Activated T-helper 1 cell treated with anti-CD3 and anti-CD28 coated beads, Interleukin-12 subunit alpha, Interleukin-12 subunit beta, Interleukin-2, Interleukin-4 antibody, amounts not matched to agents 30 ng/mL and 10 ng/mL and 1 ng/mL, durations not matched to agents 14 hours and 24 hours and 36 hours (primary cell): Measurements from ENCODE around the gene MACC1. TPM values are rescaled to one million over a fixed set of nuclear protein-coding genes. Genes with fewer than 3 reads are reported as not detected.
"Not testable (repeated sequence)": the region's sequence is repeated elsewhere in the genome, so short reads cannot be mapped to it uniquely, and the experiment has no call there.

Source experiments
- DNase-seq: peaks from one replicate; pipeline ENCODE4 v3.0.0; 2021; ENCODE audit warnings: low spot score
- H3K27ac Mint-ChIP-seq: one replicate; pipeline ENCODE4 v1.8.0; 2021; ENCODE audit warnings: mild to moderate bottlenecking, mixed read lengths
- H3K27me3 Mint-ChIP-seq: one replicate; pipeline ENCODE4 v1.8.0; 2022; ENCODE audit warnings: mild to moderate bottlenecking, moderate library complexity, mixed read lengths; ENCODE audit not compliant: insufficient read depth
- H3K36me3 Mint-ChIP-seq: one replicate; pipeline ENCODE4 v1.8.0; 2021; ENCODE audit warnings: low read depth, mixed read lengths
- H3K4me1 Mint-ChIP-seq: one replicate; pipeline ENCODE4 v1.8.0; 2021; ENCODE audit warnings: low read depth, mixed read lengths
- H3K4me3 Mint-ChIP-seq: one replicate; pipeline ENCODE4 v1.8.0; 2021; ENCODE audit warnings: mild to moderate bottlenecking, moderate library complexity, mixed read lengths
- H3K9me3 Mint-ChIP-seq: one replicate; pipeline ENCODE4 v1.8.0; 2021; ENCODE audit warnings: mixed read lengths
- intact Hi-C: fragments of 100-400 bp; cut with micrococcal nuclease; formaldehyde crosslinking; loops from one replicate; pipeline ENCODE4 v1.15.1; 2024
- total RNA-seq: library from RNA; stranded (reverse); gene quantifications from 2 replicates; pipeline ENCODE4 v1.2.3, GENCODE V29; 2022

Gene MACC1
- total RNA-seq, 1 donor from 2014 or later, result not detected

DNA sequence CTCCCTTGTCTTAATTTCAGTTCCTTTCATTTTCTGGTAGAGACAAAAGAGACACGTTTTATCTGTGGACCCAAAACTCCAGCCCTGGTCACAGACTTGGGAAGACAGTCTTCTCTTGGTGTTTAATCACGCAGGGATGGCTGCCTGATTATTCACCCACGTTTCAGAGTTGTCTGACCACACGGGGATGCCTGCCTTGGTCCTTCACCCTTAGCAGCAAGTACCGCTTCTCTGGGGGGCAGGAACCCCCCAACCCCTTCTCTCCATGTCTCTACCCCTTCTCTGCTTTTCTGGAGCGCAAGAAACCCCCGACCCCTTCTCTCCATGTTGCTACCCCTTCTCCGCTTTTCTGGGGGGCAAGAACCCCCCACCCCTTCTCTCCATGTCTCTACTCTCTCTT is 95.8 kb downstream of the MACC1 start:
- no peaks in the 10 kb centered on the region for H3K4me1 Mint-ChIP-seq
- no peaks in the 10 kb centered on the region for H3K27me3 Mint-ChIP-seq
- H3K27ac Mint-ChIP-seq, result no peak overlapping the region
- no peak overlapping the region for H3K4me3 Mint-ChIP-seq
- no peak for DNase-seq
- intact Hi-C loops, result no loop called here
- no peaks in the 10 kb centered on the region for H3K36me3 Mint-ChIP-seq
- peaks cover 4% of the 10 kb centered on the region for H3K9me3 Mint-ChIP-seq

DNA sequence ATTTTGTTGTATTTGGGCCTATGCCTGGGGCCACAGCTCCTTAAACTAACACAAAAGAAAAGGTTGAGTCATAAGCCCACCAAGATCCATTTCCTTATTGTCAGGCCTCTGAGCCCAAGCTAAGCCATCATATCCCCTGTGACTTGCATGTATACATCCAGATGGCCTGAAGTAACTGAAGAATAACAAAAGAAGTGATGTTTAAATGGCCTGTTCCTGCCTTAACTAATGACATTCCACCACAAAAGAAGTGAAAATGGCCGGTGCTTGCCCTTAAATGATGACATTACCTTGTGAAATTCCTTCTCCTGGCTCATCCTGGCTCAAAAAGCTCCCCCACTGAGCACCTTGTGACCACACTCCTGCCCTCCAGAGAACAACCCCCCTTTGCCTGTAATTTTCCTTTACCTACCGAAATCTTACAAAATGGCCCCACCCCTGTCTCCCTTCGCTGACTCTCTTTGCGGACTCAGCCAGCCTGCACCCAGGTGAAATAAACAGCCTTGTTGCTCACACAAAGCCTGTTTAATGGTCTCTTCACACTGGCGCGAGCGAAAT is 96.5 kb downstream of the MACC1 start:
- H3K36me3 Mint-ChIP-seq, H3K27me3 Mint-ChIP-seq, H3K4me1 Mint-ChIP-seq, H3K9me3 Mint-ChIP-seq, H3K4me3 Mint-ChIP-seq, H3K27ac Mint-ChIP-seq, DNase-seq, intact Hi-C loops: not testable (repeated sequence)

DNA sequence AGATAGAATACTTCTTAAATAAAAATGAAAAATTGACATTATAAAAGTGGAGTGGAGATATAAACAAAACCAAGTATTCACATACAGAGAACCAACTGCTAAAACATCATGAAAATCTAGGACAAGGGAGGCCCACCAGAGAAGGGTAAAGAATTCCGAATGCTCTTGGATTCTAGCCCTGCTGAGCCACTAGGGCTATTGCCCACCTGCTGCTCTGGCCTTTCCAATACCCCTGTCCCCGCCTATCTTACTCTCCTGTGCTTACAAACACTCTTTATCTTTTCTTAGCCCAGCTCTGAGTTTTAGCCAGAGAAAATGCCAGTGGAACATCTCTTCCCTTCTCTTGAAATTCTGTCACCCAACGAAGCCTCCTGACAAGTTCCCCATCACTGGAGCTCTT is 100.3 kb downstream of the MACC1 start:
- peaks cover 3% of the 10 kb centered on the region for H3K9me3 Mint-ChIP-seq
- no peaks in the 10 kb centered on the region for H3K27me3 Mint-ChIP-seq
- peaks cover 19% of the 10 kb centered on the region for H3K4me1 Mint-ChIP-seq
- H3K27ac Mint-ChIP-seq, result no peak overlapping the region
- H3K4me3 Mint-ChIP-seq, result no peak overlapping the region
- intact Hi-C loops, result no loop called here
- no peaks in the 10 kb centered on the region for H3K36me3 Mint-ChIP-seq
- no peak for DNase-seq

DNA sequence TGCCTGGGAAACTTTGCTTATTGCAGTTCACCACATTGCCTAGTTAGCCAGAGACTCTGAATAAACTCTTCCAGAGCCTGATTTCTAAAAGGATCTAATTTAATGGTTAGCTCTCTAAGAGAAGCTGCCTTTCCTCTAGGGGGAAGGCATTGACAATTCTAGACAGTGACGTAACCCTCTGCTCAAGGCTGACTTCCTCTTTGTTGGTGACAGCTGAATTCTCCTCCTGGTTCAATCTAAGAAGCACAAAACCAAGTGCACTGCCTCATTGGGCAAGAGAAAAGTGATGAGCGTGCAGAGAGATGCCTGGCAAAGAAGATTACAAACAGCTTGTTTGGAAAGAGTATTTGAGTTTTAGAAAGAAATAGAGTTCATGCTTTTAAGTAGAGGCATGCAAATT is 102.7 kb downstream of the MACC1 start:
- H3K4me1 Mint-ChIP-seq, result peaks cover 24% of the 10 kb centered on the region
- no peaks in the 10 kb centered on the region for H3K27me3 Mint-ChIP-seq
- no peaks in the 10 kb centered on the region for H3K36me3 Mint-ChIP-seq
- DNase-seq, result no peak
- no peak overlapping the region for H3K4me3 Mint-ChIP-seq
- H3K9me3 Mint-ChIP-seq, result peaks cover 3% of the 10 kb centered on the region
- H3K27ac Mint-ChIP-seq, result no peak overlapping the region
- intact Hi-C loops, result no loop called here

DNA sequence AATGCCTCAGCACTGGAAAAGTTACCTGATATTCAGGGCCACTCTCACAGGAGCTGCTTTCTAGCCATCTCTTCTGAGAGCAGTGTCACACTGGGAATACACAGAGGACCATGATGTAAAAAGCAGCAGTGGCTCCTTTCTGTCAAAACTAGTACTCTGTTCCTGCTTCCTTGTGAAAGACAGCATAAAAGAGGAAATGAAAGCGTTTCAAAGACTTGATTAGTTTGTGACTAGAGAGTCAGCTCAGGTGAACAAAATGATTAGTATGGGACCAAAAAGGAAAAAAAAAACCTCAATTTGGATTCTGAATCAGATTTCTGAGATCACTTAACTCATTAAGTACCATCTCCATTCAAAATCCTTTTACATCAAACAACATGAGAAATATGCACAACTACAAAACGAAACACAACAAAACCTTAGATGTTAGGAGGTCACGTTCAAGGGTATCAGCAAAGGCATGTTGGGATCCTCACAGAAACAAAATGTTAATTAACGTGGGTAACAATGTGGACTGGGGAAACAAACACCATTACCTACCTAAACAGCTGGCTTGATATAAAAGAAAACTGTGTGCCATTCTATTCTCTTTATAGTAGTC is 103.7 kb downstream of the MACC1 start:
- no peak for DNase-seq
- Mint-ChIP-seq H3K4me3 (no peak overlapping the region), H3K4me1 (peaks cover 24% of the 10 kb centered on the region), H3K27me3 (no peaks in the 10 kb centered on the region), H3K9me3 (peaks cover 3% of the 10 kb centered on the region), H3K36me3 (no peaks in the 10 kb centered on the region), H3K27ac (no peak overlapping the region)
- intact Hi-C loops, result no loop called here

DNA sequence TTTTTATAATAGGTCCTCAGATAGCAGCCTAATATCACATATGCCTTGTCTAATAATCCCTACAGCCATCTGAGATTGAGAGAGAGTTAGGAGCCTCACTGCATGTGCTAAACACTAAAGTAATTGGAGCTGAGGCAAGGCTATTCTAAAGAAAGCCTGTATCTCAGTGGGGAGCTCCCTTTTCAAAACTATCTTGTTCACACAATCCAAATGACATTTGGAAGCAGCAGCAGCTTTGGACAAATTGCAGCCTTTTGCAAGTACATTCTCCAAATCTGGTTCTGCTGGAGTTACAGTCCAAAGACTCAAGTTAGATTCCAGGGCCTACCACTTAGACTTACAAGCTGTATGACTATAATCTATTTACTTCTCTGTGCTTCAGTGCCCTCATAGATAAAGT is 104.5 kb downstream of the MACC1 start:
- Mint-ChIP-seq H3K36me3 (no peaks in the 10 kb centered on the region), H3K9me3 (peaks cover 3% of the 10 kb centered on the region), H3K4me1 (peaks cover 24% of the 10 kb centered on the region), H3K27ac (no peak overlapping the region), H3K27me3 (no peaks in the 10 kb centered on the region), H3K4me3 (no peak overlapping the region)
- intact Hi-C loops, result no loop called here
- DNase-seq, result no peak

DNA sequence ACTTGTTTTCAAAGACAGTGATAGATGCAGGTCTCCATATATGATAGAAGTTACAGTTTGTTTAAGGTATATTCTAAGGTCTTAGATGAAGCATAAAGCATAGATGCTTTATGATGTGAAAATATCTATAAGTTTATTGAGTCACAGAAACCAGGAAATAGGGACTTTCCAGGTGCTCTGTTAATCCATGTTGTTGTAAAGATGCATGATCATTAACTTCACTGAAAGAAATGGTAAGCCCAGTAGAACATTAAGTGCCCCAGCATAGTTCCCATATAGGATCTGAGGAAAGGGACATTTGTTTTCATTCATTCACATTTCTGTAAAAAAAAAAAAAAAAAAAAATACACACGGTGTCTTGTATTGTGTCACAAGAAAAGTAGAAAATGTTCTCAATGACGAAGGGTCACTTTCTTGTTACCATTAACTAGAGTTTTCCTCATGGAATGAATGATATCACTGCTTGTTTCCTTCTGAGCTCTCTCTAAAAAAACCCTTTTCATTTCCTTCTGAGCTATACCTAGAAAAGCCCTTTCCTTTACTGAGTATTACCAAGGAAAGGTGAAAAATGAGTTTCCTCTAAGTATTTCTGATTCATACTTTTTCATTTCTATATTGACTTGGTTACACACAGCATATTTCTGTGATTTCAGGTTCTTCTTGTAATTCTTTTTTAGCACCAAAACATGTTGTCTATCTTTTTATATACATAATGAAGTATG is 105.2 kb downstream of the MACC1 start:
- Mint-ChIP-seq H3K4me1 (peaks cover 24% of the 10 kb centered on the region), H3K27me3 (no peaks in the 10 kb centered on the region), H3K27ac (no peak overlapping the region), H3K36me3 (no peaks in the 10 kb centered on the region), H3K4me3 (no peak overlapping the region), H3K9me3 (peaks cover 3% of the 10 kb centered on the region)
- DNase-seq, result no peak
- intact Hi-C loops, result no loop called here

DNA sequence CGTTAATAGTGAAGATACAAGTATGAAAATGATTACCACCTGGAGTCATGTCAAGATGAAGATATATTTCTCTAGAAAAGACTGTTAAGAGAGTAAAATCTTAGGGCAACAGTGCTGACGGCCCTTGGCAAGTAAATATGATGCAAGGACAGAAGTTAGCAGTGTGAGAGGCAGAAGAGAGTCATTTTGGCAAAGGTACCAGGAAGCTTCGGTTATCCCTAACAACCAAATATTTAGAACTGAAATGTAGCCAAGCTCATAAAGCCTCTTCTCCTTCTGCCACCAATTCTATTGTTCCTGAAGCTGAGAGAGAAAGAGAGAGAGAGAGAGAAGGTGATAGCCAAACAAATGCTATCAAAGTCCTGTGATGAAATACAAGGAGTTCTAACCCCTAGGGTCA is 109.6 kb downstream of the MACC1 start:
- no peak overlapping the region for H3K4me3 Mint-ChIP-seq
- no peaks in the 10 kb centered on the region for H3K27me3 Mint-ChIP-seq
- no peak overlapping the region for H3K27ac Mint-ChIP-seq
- H3K9me3 Mint-ChIP-seq, result peaks cover 3% of the 10 kb centered on the region
- peaks cover 10% of the 10 kb centered on the region for H3K4me1 Mint-ChIP-seq
- no peaks in the 10 kb centered on the region for H3K36me3 Mint-ChIP-seq
- intact Hi-C loops, result no loop called here
- DNase-seq, result no peak

DNA sequence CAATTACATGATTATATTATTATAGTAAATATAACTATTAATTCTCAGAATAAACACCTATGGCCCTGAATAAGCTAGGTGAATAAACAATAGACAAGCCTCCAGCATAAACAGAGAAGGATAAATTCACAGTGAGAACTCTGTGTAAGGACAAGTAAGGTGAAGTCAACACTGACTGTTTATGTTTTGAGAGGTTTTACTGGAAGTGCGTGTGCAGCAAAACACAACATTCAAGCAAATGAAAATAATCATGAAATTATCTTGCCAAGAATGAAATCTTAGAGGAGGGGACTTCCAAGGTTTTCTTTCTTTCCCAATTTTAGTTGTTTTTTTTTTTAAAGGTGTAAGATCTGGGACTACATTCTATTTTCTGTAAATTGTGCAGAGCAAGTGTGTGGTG is 112.5 kb downstream of the MACC1 start:
- Mint-ChIP-seq H3K27me3 (no peaks in the 10 kb centered on the region), H3K36me3 (no peaks in the 10 kb centered on the region), H3K27ac (no peak overlapping the region), H3K4me1 (no peaks in the 10 kb centered on the region), H3K4me3 (no peak overlapping the region), H3K9me3 (no peaks in the 10 kb centered on the region)
- intact Hi-C loops, result no loop called here
- DNase-seq, result no peak

DNA sequence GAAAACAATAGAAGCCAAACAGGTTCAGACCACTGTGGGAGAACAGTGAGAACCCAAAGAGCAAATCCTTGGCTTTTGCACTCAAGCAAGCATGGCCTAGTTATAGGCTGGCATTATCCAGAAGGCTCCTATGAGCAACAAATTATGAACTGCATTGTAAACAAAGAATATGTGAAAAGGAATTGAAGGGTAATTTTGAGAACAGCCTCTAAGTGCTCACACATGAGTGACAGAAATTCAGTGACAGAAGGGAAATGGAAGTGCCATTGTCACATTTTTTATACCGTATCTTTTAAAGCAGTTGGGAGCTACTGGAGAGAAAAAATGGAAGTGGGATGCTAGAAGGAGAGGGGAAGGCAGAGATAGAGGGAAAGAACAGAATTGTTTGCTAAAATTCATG is 114.2 kb downstream of the MACC1 start:
- no peaks in the 10 kb centered on the region for H3K4me1 Mint-ChIP-seq
- H3K9me3 Mint-ChIP-seq, result no peaks in the 10 kb centered on the region
- intact Hi-C loops, result no loop called here
- H3K4me3 Mint-ChIP-seq, result no peak overlapping the region
- no peak overlapping the region for H3K27ac Mint-ChIP-seq
- H3K27me3 Mint-ChIP-seq, result no peaks in the 10 kb centered on the region
- no peaks in the 10 kb centered on the region for H3K36me3 Mint-ChIP-seq
- no peak for DNase-seq

DNA sequence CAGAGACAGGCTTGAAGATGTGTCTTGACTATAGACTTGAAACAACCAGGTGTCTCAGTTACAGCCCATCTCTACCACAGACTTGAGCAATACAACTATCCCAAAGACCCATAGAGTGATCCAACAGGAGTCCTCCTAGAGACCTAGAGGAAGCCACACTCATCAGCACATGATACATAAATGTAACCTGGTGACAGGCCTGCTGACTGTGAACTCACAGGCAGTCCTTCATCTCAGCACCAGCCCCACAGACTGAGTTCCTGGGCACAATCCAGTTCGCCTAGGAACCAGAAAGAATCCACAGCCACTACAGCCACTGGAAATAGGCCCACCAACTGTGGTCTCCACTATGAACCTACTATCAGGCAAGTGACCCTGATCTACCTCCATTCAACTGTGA is 121.3 kb downstream of the MACC1 start:
- Mint-ChIP-seq H3K9me3 (peaks cover 5% of the 10 kb centered on the region), H3K36me3 (no peaks in the 10 kb centered on the region), H3K4me1 (no peaks in the 10 kb centered on the region), H3K4me3 (no peak overlapping the region), H3K27me3 (no peaks in the 10 kb centered on the region), H3K27ac (no peak overlapping the region)
- DNase-seq, result no peak
- intact Hi-C loops, result no loop called here

DNA sequence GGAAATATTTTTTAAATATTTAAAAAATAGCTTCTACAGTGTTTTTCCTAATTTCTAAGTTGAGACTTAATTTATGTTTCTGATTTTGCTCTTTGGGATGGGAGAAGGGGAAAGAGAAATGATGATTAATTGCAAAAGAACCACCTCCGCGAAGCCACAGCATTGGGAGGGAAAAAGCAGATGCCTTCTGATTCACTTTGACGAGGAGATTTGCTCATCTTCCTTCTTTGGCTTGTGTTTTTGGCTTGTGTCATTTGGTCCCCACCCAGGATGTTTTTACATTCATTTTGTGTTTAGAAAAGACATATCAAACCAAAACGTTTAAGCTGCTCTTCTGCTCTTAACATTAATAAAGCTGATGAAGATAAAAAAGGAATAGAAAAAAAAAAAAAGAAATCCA is 121.7 kb downstream of the MACC1 start:
- Mint-ChIP-seq H3K36me3 (no peaks in the 10 kb centered on the region), H3K4me3 (no peak overlapping the region), H3K27me3 (no peaks in the 10 kb centered on the region), H3K4me1 (no peaks in the 10 kb centered on the region), H3K27ac (no peak overlapping the region), H3K9me3 (peaks cover 5% of the 10 kb centered on the region)
- intact Hi-C loops, result no loop called here
- no peak for DNase-seq

DNA sequence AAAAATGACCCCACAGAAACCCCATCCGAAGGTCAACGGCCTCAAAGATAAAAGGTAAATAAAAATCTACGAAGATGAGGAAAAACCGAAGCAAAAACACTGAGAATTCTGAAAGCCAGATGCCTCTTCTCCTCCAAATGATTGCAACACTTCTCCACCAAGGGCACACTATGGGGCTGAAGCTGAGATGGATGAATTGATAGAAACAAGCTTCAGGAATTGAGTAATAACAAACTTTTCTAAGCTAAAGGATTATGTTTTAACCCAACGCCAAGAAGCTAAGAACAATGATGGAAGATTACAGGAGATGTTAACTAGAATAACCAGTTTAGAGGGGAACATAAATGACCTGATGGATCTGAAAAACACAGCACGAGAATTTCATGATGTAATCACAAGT is 127.8 kb downstream of the MACC1 start:
- no peaks in the 10 kb centered on the region for H3K36me3 Mint-ChIP-seq
- H3K9me3 Mint-ChIP-seq, result peaks cover 5% of the 10 kb centered on the region
- intact Hi-C loops, result no loop called here
- no peak for DNase-seq
- H3K4me1 Mint-ChIP-seq, result no peaks in the 10 kb centered on the region
- H3K27me3 Mint-ChIP-seq, result no peaks in the 10 kb centered on the region
- H3K27ac Mint-ChIP-seq, result no peak overlapping the region
- H3K4me3 Mint-ChIP-seq, result no peak overlapping the region
